GM12891 (cell line): Measurements from ENCODE around the gene MINDY1.

Experiments used
- DNase-seq: peaks from one replicate; pipeline ENCODE4 v3.0.0; 2011; ENCODE audit warnings: low spot score; ENCODE audit not compliant: insufficient read length
- FAIRE-seq: peaks from 2 replicates; lab custom pipeline; 2011; peaks lifted over from hg19 to GRCh38; lab: Jason Lieb, UNC
- PAX5 ChIP-seq: IDR thresholded peaks from 2 replicates; pipeline ENCODE4 v1.6.1; 2011; ENCODE audit warnings: low read length, moderate library complexity, mild to moderate bottlenecking; ENCODE audit not compliant: insufficient read depth, severe bottlenecking
- POLR2A ChIP-seq: IDR thresholded peaks from 2 replicates; pipeline ENCODE4 v1.6.1; 2011; ENCODE audit warnings: low read depth, low read length, control low read depth
- POLR2AphosphoS5 ChIP-seq: IDR thresholded peaks from 2 replicates; pipeline ENCODE4 v1.6.1; 2011; ENCODE audit warnings: low read depth, low read length, control low read depth
- POU2F2 ChIP-seq: IDR thresholded peaks from 2 replicates; pipeline ENCODE4 v1.6.1; 2011; ENCODE audit warnings: low read depth, mild to moderate bottlenecking, control low read depth, low read length, moderate library complexity
- SPI1 ChIP-seq: IDR thresholded peaks from 2 replicates; pipeline ENCODE4 v1.6.1; 2011; ENCODE audit warnings: low read depth, low read length, control low read depth
- TAF1 ChIP-seq: IDR thresholded peaks from 2 replicates; pipeline ENCODE4 v1.6.1; 2011; ENCODE audit warnings: low read depth, low read length, control low read depth

Gene MINDY1

DNA sequence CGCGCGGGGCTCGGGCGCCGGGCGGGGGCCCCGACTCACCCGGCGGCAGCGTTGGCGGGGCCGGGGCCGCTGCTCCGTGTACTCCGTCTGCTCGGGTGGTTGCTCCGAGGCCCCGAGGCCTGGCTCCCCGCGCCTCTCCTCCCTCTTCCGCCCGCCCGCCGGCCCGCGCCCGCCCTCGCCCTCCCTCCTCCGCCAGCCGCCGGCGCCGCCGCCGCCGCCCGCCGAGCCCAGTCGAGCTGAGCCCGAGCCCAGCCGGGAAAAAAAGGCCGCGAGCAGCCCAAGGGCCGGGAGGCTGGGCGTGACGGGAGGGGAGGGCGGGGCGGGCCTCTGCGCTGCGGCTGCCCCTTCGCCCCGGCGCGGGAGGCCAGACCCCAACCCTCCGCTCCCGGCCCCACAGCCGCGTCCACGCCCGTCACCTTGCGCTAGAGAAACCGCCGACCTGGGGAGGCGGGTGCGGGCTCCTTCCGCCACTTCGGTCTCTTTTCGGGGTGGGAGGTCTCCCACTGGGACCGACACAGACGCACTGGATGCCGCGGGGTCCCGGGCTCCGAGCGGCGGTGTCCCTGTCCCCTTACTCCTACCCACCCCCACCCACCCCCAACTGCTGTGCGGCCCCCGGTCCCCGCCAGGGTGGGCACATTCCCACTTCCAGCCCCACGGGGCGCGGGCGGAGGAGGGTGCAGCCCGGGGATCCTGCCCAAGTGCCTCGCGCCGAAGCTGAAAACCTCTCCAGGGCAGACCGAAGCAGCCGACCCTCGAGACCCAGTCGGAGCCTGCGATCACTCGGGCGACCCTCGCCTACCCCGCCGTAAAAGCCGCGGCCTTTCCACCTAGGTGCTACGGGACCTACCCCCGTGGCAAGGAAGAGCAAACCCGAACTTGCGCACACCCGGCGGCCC, 31.9 kb downstream of the MINDY1 start, which contains the start of gene CERS2:
TSS of gene CERS2 (minus strand) at position 256 of the 899 bp plus-strand sequence. CDS start 5,745 bp downstream, outside the sequence.
- no peak for FAIRE-seq
- no peak for TF ChIP-seq POLR2A
- TF ChIP-seq TAF1, result no peak
- TF ChIP-seq PAX5, result no peak
- no peak for TF ChIP-seq POU2F2
- no peak for TF ChIP-seq SPI1
- no peak for TF ChIP-seq POLR2AphosphoS5
- peak; percentile 75 for DNase-seq

DNA sequence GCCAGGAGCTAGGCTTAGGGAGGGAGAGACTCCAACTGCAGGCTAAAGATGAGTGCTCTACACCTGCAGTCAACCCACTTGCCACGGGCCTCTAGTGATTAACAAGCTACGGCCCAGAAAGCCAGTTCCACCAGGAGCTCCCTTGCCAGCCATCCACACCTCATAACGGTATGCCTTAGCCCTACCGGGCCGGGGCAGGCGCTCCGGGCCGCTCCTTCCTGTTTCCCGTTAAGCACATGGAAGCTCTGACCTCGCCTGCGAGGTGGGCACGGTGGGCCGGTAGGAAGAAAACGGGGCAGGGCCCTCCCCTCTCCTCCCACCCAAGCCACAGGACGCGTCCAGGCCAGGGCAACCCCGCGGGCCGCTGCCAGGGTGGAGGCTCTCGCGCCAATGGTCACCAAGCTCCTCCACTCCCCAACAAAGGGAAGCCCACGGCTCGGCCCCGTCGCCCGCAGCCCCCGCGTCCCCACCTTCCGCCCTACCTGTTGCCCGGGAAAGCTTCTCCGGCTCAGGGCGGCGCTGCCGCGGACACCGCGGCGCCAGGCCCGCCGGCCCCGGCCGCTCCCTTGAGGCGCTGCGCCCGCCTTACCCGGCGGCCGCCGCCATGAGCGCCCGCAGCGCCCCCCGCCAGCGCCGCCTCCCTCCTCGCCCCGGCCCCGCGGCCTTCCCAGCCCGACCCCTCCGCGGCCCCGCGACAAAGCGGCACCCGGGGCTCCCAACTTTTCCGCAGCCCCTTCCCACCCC, 32.7 kb downstream of the MINDY1 start:
- no peak for TF ChIP-seq POLR2AphosphoS5
- no peak for TF ChIP-seq POLR2A
- TF ChIP-seq POU2F2, result no peak
- TF ChIP-seq SPI1, result no peak
- TF ChIP-seq TAF1, result no peak
- no peak for TF ChIP-seq PAX5
- FAIRE-seq, result no peak
- DNase-seq, result peak; percentile 51

DNA sequence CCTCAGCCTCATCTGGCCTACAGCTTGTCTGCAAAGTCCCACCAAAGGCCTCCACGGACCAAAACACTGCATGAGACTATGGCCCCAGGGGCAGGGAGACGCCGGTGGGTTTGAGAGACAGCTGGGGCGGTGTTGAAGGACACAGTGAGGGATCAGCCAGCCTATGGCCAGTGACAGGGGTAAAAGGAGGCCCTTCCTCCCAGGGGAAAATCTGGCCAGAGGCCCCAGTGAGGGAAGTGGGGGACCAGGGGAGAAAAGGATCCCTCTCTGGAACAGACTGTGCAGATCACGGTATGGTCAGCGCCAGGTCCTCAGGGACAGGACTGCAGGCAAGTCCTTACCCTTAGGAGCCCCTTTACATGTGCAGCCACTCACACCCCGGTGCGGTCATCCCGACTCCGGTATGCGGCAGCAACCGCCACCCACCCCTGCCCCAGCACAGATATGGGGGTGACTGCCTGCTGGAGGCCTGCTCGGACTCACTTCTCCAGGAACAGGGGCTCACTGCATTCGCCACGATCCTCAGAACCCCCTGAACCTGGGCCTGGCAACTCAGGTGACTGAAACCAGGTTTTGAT, 33.4 kb downstream of the MINDY1 start:
- FAIRE-seq, result no peak
- DNase-seq, result peak; percentile 22

DNA sequence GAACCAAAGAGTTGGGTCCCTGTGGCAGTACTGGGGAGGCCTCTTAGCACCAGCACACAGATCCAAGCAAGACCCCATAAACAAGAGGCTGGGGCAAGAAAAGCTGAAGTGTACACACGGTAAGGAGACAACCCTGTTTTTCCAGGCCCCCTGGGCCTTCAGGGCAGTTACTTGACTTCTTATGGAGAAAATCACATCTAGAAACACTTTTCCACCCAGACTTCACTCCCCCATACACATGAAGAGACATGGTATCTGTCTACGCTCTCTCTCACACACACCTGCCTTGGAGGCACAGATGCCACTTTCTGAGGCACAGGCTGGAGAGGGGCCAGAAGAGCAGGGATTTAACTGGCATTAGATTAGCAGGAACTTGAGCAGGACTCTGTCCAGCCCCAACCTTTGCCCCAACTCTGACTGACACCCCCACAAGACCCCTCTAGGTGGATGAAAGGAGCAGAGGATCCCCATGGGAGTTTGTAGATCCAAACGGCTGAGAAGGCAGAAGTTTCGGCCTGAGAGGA, 34.2 kb downstream of the MINDY1 start:
- DNase-seq, result no peak
- FAIRE-seq, result no peak

More for the DNA sequence above, 33.4 kb downstream of the MINDY1 start:
- TF ChIP-seq PAX5, result no peak
- TF ChIP-seq TAF1, result no peak
- TF ChIP-seq POLR2A, result no peak
- TF ChIP-seq POU2F2, result no peak
- no peak for TF ChIP-seq SPI1
- no peak for TF ChIP-seq POLR2AphosphoS5

DNA sequence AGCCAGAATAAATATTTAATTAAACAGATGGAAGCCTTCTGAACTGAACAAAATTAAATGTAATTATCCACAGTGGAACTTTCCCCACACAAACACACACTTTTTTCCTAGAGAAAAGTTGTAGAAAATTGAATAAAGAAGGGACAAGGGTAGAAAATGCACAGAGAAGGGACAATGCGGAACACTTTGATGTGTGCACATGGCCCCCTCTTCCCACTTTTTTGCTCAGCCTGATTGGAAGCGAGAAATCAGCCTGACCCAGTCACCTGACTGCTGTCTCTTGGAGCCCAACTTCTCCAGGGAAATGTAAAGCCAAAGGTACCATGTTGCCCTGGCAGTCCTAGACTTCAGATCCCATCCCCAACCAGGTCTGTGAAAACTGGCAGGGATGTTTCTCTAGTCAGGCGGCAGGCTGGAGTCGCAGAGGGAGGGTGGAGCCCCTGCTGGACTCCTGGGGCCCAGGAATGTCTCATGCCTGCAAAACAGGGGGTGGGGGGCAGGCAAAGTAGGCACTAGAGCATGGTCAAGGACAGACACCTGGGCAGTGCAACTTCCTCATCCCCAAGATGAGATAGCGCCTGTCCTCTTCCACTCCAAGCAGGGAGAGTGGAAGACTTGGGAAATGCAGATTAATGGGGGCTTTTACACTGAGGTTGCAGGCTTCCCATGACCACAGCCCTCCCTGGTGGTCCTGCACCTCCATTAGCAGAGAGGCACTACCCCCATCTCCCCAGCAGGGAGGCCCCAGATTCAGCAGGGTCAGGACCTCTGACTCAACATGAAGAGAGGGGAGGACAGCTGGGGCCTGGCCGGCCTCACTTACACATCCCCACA, 34.9 kb downstream of the MINDY1 start:
- no peak for TF ChIP-seq POLR2A
- DNase-seq (no peak), FAIRE-seq (no peak)

More for the DNA sequence above, 34.2 kb downstream of the MINDY1 start:
- TF ChIP-seq POU2F2 (no peak), PAX5 (no peak), SPI1 (no peak), POLR2A (no peak), POLR2AphosphoS5 (no peak), TAF1 (no peak)

DNA sequence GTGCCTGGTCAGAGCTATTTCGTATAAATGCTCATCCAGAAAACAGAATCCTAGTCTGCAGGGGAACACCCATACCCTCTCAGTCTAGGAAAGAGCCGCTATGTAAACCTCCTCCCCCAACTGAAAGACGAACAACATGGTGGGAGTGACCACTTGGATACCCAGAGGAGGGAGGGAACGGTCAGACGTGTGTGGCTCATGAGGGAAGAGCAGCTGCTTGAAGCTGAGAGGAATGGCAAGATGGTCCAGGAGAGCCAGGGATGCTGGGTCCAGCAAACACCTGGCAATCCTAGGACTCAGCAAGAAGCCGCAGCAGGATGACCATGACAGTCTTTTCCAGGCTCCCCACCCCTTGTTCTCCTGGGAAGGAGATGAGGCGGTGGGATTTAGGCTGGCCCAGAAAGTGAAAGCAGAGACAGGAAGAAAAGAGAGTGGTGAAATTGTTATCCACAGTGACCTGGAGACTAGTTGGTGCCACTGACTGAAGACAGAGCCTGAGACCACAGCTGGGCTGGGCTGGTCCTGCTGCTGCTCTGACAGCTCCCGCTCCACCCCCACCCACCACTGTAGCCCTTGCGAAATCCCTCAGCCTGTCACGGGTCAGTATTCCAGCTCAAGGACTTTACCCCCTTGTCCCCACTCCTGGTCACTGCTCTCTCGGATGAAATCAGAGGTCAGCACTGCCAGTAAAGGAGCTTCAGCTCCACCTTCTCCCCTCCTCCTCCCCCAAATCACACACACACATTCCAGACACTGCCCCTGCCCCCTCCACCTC, 35.7 kb downstream of the MINDY1 start:
- TF ChIP-seq SPI1 (no peak), PAX5 (no peak), POU2F2 (no peak), POLR2AphosphoS5 (no peak), TAF1 (no peak), POLR2A (no peak)
- FAIRE-seq (no peak), DNase-seq (no peak)

DNA sequence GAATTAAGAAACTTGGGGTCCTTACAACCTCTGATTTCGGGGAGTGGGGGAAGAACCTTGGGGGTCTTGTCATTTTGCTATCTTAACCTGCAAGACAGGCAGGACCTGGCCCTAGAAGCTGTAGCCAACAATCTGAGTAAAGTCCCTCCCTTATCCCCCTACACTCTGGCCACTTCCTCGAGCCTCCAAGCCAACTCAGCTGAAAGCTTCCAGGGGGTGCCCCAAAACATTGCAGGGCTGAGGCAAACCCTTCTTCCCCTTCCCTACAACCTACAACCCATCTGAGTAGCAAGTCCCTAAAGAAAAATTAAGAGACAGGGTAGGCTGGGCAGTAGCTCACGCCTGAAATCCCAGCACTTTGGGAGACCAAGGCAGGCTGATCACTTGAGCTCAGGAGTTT, 37.1 kb downstream of the MINDY1 start:
- FAIRE-seq (no peak), DNase-seq (no peak)
- no peak for TF ChIP-seq POLR2AphosphoS5
- no peak for TF ChIP-seq SPI1
- TF ChIP-seq POU2F2, result no peak
- TF ChIP-seq TAF1, result no peak
- TF ChIP-seq PAX5, result no peak
- no peak for TF ChIP-seq POLR2A

DNA sequence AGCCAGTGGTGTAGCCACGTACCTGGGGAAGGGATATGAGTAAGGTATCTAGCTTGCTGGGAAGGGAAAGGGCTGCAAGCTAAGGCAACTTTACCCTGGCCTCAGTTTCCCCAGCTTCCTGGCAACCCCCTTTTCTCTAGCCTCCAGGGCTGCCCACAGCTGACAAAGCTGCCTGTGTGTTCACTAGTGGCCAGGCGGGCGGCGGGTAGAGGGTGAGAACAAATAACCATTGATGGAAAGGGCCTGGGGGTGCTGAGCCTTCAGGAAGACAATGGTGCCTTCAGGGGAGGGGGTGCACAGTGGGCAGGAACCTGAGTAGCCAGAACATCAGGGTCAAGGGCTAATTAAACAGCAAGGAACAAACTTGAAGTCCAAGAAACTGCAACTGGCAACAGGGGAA, 38.2 kb downstream of the MINDY1 start:
- TF ChIP-seq PAX5 (no peak), POLR2AphosphoS5 (no peak), TAF1 (no peak), SPI1 (no peak), POU2F2 (no peak), POLR2A (no peak)
- FAIRE-seq (no peak), DNase-seq (no peak)
